Stimulated activated CD4-positive, alpha-beta T cell treated with anti-CD3 and anti-CD28 coated beads, Interleukin-4, amount 100 ng/mL, for 4 hours (primary cell): ENCODE data around the gene RHOC.

Experiments
- DNase-seq, 2 experiments: peaks; one replicate each; pipeline ENCODE4 v3.0.0-alpha.2; 2020

The RHOC gene

DNA sequence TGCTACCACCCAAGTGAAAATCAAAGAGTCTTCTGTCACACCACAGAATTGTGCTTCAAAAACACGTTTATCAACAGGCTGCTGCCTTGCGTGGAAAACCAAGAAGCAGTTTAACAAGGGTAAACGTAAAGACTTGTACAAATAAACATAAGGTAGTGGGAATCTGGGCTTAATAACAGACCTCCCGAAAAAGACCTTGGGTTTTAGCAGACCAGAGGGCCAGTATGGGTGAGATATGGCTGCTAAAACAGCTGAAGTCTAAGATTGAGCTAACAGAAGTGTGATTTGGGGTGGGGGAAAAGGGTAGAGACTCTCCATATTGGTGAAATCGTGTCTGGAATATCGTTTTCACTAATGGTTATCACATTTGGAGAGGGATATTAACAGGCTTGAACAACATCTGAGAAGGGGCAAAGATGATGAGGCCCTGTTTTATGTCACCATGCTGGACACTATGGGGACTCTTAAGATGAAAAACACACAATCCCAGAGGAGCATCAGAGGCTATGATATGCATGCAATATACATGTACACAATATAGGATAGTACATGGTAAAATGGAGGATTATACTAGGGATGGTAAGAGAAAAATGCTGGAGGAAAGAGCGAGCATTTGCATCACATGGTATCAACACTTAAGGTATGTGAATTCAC, 31.1 kb downstream of the RHOC start:
- DNase-seq: no peak

- peak; percentile 32 to 41 for DNase-seq
These were observed 31.8 kb downstream of the RHOC start for GRCh38 chr1:112674986-112675727.

GRCh38 chr1:112674440-112674985, 32.4 kb downstream of the RHOC start, which contains the start of gene MOV10:
TSS of gene MOV10 (plus strand) at chr1:112674659. CDS start at chr1:112674913, 254 bp downstream.
- peak; percentile 33 to 50 for DNase-seq

GRCh38 chr1:112673592-112674439, 33.1 kb downstream of the RHOC start:
- DNase-seq: no peak

- no peak for DNase-seq
These were observed 34.1 kb downstream of the RHOC start for GRCh38 chr1:112672842-112673241.

DNA sequence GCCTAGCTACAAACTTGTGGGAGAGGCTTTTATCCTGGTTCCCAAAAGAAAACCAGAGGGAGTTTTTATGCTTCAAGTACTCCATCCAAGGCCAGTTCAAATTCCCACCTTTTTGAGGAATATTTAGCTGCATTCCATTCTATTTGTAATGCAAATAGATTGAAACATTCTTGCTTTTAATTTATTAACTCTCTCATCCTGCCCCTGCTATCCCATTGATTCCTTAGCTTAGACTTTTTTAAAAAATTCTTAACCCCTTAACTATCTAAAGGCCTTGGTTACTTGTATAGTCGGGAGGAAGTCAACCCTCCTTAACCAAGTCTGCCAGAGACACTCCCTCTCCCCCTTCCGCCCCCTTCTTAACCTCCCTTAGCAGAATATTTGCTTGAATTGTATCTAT, 34.9 kb downstream of the RHOC start:
- no peak for DNase-seq

- no peak for DNase-seq
These were observed 40.0 kb downstream of the RHOC start for GRCh38 chr1:112666946-112667345.

DNA sequence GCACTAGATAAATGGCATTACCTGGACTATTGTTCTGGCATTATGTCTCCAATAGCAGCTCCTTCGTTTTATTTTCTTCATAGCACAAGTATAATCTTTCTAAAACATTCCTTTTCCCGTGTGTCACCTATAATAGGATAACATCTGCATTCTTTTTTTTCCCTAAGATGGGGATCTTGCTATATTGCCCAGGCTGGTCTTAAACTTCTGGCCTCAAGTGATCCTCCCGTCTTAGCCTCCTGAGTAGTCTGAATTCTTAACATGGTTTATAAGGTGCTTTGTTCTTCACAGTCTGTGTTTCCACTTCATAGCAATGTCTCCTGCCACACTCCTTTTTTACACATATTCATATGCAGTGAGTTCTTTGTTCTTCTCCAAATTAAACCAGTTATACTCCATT, 41.1 kb downstream of the RHOC start:
- DNase-seq: no peak

- DNase-seq: no peak
These were observed 55.7 kb downstream of the RHOC start for GRCh38 chr1:112651205-112651604.
